ENCODE measurements around the gene DGLUCY.
"Not testable (repeated sequence)": the region's sequence is repeated elsewhere in the genome, so short reads cannot be mapped to it uniquely, and the experiment has no call there.

DGLUCY gene

GRCh38 chr14:91263329-91263728 is 149.5 kb downstream of the DGLUCY start:
- DNase-seq: no peak

GRCh38 chr14:91264151-91265150 is 150.6 kb downstream of the DGLUCY start:
- no peak for DNase-seq

- DNase-seq: no peak
Measured at GRCh38 chr14:91265404-91265803, 151.5 kb downstream of the DGLUCY start.

GRCh38 chr14:91266276-91266675 is 152.4 kb downstream of the DGLUCY start:
- not testable (repeated sequence) for DNase-seq

GRCh38 chr14:91267965-91268437 is 154.1 kb downstream of the DGLUCY start:
- no peak for DNase-seq

GRCh38 chr14:91269076-91269991 is 155.5 kb downstream of the DGLUCY start:
- no peak for DNase-seq

GRCh38 chr14:91270188-91270587 is 156.3 kb downstream of the DGLUCY start:
- DNase-seq: no peak

- no peak for DNase-seq
Measured at GRCh38 chr14:91270619-91271018, 156.7 kb downstream of the DGLUCY start.

GRCh38 chr14:91271639-91272038 is 157.8 kb downstream of the DGLUCY start:
- no peak for DNase-seq

- no peak for DNase-seq
Measured at GRCh38 chr14:91272341-91273272, 158.7 kb downstream of the DGLUCY start.

GRCh38 chr14:91273273-91273884 is 159.5 kb downstream of the DGLUCY start:
- no peak for DNase-seq

- no peak for DNase-seq
Measured at GRCh38 chr14:91273885-91274273, 160.0 kb downstream of the DGLUCY start.

- no peak for DNase-seq
Measured at GRCh38 chr14:91274796-91275195, 160.9 kb downstream of the DGLUCY start.
